GM21423 (cell line): ENCODE measurements around the gene RC3H1.
"Not testable (repeated sequence)": the region's sequence is repeated elsewhere in the genome, so short reads cannot be mapped to it uniquely, and the experiment has no call there.

Experiments
- ATAC-seq: cut with Tn5 transposase; IDR thresholded peaks from one replicate; pipeline ENCODE4 v1.9.1; 2021; ENCODE audit warnings: mild to moderate bottlenecking, moderate library complexity; ENCODE audit not compliant: unreplicated experiment

Gene RC3H1

GRCh38 chr1:174031099-174031498 is 8.9 kb upstream of the RC3H1 start:
- no peak for ATAC-seq

GRCh38 chr1:174028495-174028894 is 6.3 kb upstream of the RC3H1 start:
- no peak for ATAC-seq

GRCh38 chr1:174023440-174023839 is 1.3 kb upstream of the RC3H1 start:
- no peak for ATAC-seq

GRCh38 chr1:174022976-174023277 is 770 bp upstream of the RC3H1 start:
- no peak for ATAC-seq

GRCh38 chr1:174021591-174022079 is 522 bp downstream of the RC3H1 start:
- ATAC-seq: peak; percentile 42

GRCh38 chr1:174018565-174018964 is 3.6 kb downstream of the RC3H1 start:
- ATAC-seq: no peak

- ATAC-seq: no peak
Measured at GRCh38 chr1:174017231-174017970, 4.8 kb downstream of the RC3H1 start.

GRCh38 chr1:174013864-174014418 is 8.2 kb downstream of the RC3H1 start:
- no peak for ATAC-seq

- ATAC-seq: no peak
Measured at GRCh38 chr1:174008979-174009378, 13.2 kb downstream of the RC3H1 start.

- ATAC-seq: no peak
Measured at GRCh38 chr1:174008269-174008668, 13.9 kb downstream of the RC3H1 start.

GRCh38 chr1:174007851-174008250 is 14.3 kb downstream of the RC3H1 start:
- ATAC-seq: no peak

GRCh38 chr1:174005032-174005431 is 17.1 kb downstream of the RC3H1 start:
- peak; percentile 96 for ATAC-seq

- ATAC-seq: no peak
Measured at GRCh38 chr1:174003867-174004266, 18.3 kb downstream of the RC3H1 start.

GRCh38 chr1:174001573-174001972 is 20.6 kb downstream of the RC3H1 start:
- ATAC-seq: no peak

- no peak for ATAC-seq
Measured at GRCh38 chr1:174000371-174000770, 21.8 kb downstream of the RC3H1 start.

- no peak for ATAC-seq
Measured at GRCh38 chr1:173997791-173998190, 24.4 kb downstream of the RC3H1 start.

GRCh38 chr1:173996995-173997394 is 25.2 kb downstream of the RC3H1 start:
- ATAC-seq: no peak

- ATAC-seq: no peak
Measured at GRCh38 chr1:173995475-173995874, 26.7 kb downstream of the RC3H1 start.

GRCh38 chr1:173993948-173994347 is 28.2 kb downstream of the RC3H1 start:
- not testable (repeated sequence) for ATAC-seq

- ATAC-seq: no peak
Measured at GRCh38 chr1:173988068-173988467, 34.1 kb downstream of the RC3H1 start.

GRCh38 chr1:173986951-173987350 is 35.2 kb downstream of the RC3H1 start:
- ATAC-seq: no peak

- ATAC-seq: no peak
Measured at GRCh38 chr1:173970252-173970651, 51.9 kb downstream of the RC3H1 start.

GRCh38 chr1:173965896-173966295 is 56.3 kb downstream of the RC3H1 start:
- ATAC-seq: not testable (repeated sequence)
